CD4-positive, alpha-beta T cell treated with Interleukin-15 for 4 hours (primary cell): ENCODE measurements around the gene RPS21.

Experiments used
- DNase-seq: peaks from one replicate; pipeline ENCODE4 v3.0.0-alpha.2; 2020; ENCODE audit warnings: low spot score

Gene RPS21

GRCh38 chr20:62354031-62354808 lies 32.7 kb upstream of the RPS21 start:
- DNase-seq = no peak

DNA sequence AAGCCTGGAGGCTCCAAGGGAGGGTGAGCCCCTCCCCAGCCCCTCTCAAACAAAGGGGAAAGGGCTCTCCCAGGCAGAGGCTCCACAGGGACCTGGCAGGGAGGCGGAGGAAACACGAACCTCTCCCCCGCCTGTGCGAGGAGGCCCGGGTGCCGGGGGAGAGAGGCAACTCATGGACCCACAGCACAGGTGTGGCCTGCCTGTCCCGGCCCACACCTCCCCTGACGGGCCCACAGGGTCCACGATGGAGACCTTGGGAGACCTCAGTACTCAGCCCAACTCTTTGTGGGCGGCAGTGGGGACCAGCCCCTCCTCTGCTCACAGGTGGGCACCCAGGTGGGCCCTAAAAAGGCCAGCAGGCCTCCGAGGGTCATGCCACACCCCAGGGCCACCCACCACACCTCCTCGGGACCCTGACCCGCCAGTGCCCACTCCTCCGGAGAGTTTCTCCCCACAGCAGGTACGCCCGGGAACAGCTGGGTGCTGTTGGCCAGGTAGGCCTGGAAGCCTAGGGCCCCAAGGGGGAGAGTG lies 32.0 kb upstream of the RPS21 start:
- no peak for DNase-seq

DNA sequence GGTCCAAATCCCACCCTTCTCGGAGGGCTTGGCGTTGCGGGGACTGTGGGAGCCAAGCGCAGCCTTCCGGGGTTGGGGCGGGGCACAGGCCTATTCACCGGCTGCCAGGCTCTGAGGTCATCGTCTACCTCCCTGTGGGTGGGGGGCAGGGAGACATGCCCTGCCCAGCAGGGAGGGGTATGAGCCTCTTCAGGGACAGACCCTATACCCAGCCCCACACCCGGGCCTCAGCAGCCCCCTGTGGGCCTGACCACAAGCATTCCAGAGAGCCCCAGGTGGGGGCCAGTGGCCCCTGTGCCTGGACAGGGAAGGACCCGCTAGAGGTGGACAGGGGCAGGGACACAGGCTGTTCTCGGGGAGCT lies 31.4 kb upstream of the RPS21 start:
- no peak for DNase-seq

- DNase-seq = no peak
Observed at GRCh38 chr20:62355878-62356588, 30.9 kb upstream of the RPS21 start.

DNA sequence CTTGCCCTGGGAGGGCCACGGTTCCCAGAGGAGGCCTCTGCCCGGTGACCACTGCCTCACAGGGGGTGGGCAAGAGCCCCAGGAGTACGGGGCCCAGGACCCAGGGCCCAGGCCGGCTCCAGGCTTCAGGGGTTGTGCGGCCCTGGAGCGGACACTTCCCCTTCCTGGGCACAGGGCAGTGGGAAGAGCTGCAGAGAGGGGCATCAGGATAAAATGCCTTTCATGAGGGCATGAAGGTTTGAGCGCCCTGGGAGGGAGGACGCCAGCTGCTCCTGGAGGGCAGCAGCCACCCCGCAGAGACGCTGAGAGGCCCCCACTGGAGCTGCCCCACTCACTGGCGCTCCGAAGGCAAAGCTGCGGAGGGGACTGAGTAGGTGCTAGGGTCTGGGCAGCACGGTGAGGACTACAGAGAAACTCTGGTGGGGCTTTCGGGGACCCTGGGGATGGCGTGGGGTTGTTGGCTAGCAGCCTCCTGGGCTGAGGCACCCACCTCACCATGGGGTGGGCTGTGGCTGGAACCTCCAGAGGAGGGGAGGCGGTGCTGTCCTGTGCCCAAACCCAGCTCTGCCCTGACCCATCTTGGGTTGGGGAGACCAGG lies 30.2 kb upstream of the RPS21 start:
- DNase-seq = no peak

DNA sequence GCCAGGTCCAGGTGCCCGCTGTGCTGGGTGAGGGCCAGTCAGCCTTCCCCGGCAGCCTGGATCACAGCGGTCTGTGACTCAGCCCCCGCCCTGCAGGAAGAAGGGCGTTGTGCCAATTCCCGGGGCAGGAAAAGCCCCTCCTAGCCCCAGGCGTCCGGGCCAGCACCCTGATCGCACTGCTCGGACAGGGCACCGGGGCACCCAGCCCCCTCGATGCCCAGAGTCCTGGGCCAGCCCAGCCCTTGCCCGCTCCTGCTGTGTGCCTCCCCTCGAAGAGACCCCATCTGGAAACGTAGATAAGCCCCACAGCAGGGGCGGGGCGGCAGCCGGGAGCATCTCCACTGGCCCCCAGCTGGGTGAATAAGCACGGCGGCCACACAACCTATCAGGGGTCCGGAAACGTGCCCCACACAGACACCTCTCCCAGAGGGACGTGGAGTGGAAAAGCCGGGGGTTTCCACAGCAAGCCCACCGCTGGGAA lies 29.7 kb upstream of the RPS21 start:
- DNase-seq = no peak

GRCh38 chr20:62357681-62358080 lies 29.2 kb upstream of the RPS21 start:
- no peak for DNase-seq

DNA sequence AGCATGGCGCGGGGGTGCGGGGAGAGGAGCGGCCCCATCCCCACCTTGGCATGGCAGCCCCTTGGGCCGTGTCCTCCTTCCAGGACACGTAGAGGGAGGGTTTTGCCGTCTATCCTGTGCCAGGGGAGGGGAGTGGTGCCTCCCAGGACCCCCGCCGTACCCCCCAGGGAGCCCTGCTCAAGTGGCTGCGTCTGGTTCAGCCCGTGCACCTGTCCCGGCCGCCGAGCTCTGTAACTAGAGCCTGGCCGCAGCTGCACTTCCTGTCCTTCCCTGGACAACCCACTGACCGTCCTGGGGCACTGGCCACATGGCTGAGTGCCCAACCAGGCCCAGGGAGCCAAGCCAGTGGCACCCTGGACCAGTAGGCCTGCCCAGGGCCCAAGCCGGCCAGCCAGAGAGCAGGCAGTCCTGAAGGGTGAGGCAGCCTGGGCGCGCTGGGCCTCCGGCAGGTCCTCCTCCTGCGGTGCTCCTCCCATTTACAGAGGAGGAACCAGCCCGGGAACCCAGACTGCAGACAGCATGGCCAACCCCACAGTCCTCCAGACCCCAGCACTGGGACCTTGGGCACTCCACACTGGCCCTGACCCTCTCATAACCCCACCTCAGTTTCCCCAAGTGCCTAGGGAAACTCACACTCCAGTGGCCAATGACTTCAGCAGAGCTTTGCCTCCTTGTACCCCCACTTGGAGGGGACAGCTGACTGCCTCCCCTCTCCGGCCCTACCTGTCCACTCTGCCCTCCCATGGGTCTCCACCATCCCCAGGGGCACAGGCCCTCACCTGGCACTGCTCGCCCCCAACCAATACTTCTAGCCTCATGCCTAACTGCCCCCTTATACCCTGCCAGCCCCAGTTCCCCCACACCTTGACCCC lies 28.5 kb upstream of the RPS21 start:
- no peak for DNase-seq

DNA sequence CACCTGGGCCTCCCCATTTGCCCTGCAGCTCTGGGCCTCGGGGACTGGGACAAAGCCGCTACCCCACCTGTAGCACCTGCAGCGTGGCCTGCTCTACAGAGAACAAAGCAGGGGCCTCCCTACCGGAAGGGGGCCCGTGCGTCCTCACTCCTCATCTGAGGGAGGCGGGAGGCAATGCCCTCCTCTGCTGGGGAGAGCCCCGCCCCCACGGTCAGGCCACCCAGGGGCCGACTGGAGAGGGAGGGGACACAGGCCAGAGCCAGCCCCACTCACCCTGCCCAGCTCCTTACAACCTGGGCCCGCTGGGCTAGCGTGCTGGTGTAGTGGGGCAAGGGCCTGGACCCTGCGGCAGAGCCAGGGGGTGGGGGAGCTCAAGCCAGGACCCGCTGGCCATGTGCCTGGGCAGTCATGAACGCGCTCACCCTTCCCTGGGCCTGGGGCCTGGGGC lies 27.8 kb upstream of the RPS21 start:
- DNase-seq = no peak

GRCh38 chr20:62359491-62360121 lies 27.3 kb upstream of the RPS21 start:
- no peak for DNase-seq

GRCh38 chr20:62360854-62361798 lies 25.8 kb upstream of the RPS21 start:
- no peak for DNase-seq

- no peak for DNase-seq
Observed at GRCh38 chr20:62361799-62362589, 24.9 kb upstream of the RPS21 start.

DNA sequence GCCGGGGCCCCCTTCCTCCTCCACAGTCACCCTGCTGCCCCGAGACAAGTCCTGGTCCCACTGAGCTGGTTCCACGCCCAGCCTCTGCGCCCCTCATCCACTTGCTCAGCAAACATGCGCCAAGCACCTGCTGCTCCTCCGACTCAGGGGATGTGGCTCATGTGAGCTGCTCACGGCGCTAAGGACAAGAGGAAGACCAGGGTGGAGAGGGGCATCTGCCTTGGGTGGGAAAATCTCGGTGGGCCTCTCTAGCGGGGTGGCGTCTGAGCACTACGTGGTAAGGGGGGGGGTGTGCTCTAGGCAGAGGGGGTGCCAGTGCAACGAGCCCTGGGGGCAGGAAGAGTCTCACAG lies 24.3 kb upstream of the RPS21 start:
- DNase-seq = no peak

GRCh38 chr20:62362991-62363919 lies 23.6 kb upstream of the RPS21 start:
- DNase-seq = no peak

DNA sequence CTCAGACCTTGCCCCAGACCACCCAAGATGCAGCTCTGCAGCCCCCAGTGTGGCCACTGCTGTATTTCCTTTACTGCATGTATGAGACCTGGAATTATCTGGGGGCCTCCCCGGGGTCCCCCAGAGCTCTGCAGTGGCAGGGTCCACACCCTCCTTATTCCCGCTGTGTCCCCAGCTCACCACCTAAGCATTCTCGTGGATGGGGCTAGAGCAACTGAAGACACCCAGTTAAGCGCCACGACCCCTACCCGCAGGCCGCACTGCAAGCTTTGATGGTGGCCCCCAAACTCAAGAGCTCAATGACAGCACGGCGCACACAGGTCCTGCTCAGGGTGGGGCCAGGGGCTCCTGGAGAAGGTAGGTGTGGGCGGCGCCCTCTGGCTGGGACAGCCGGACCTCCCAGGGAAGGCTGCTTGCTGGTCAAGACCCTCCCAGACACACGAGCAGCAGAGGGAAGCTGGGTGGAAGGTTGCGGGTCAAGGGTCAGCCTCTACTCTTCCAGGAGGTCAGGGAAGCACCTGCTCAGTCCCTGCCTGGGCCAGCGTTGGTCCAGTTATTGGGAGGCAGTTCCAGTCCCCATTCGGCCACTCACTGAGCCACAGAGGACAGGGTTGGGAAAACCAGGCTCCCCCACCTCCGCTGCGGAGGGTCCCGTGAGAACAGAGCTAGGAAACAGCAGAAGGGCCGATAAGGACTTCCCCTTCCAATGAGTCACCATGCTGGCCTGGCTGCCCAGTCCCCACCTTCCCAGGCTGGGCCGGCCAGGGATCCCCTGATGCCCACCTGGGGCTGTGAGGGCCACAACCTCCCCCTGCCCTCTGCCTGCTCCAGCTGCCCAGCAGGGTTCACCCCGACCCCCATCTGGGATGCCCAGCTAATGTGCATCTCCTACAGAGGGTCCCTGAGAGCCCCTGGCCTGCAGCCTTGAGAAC lies 22.7 kb upstream of the RPS21 start:
- no peak for DNase-seq

DNA sequence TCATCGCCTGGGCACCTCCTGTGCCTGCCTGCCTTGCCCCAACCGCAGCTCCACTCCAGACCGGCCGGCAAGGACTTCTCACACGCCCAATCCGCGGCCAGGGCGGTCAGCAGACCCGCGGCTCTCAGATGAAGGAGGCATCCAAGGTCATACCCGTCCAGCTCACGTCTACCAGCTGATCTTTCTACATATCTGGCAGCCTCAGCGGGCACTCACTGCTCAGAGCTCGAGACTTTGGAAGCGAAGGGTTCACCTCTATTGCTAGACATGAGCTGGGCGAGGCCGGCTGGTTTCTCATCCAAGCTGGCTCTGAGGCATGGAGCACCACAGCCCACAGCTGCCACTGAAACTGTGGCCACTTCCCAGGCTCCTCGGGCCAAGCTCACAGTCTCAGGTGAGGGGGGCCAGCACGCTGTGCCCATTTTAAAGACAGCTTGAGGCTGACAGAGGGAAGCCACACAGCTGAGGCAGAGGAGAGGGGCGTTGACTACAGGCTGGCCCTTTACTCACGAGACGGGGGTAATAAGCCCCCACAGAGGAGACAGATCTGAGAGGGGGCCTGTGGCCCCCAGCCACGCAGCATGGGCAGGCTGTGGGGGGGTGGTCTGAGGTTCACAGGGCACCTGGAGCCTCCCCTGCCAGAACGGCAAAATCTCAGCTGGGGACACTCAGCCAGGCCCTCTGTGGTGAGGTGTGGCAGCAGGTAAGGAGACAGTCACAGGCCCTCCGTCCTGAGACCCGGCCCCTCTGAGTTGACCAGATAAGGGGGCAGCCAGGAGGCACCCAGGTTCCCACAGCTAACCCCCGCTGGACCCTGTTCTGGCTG lies 21.8 kb upstream of the RPS21 start:
- DNase-seq = no peak
